Measurements from ENCODE around the gene ERBB4. TPM values are rescaled to one million over a fixed set of nuclear protein-coding genes. Genes with fewer than 3 reads are reported as not detected.

ERBB4 gene
- total and polyA plus RNA-seq, 2 of the 8 experiments (the other 6 are each of a cell fraction or from before 2014, with no cell fraction given), result 0.34 to 1.3 TPM

GRCh38 chr2:211837206-211837605 is 701.4 kb downstream of the ERBB4 start:
- Histone ChIP-seq H3K79me1 (ENCODE audit: low read depth, low read length) (no peaks in the 10 kb centered on the region), H3K27me3 (replicated peaks in 1 of 4; ENCODE audit: control insufficient read depth in 3 of 4, extremely low read depth in 1 of 4, insufficient read depth in 3 of 4, low read length in 3 of 4) (no peaks in the 10 kb centered on the region), H3K4me3 (ENCODE audit: extremely low read depth in 1 of 4, insufficient read depth in 2 of 4, low read depth in 3 of 4, low read length in 4 of 4) (no peak overlapping the region), H3K4me2 (ENCODE audit: insufficient read depth in 1 of 2, low read depth in 2 of 2, low read length in 2 of 2) (no peak overlapping the region), H3K27ac (ENCODE audit: low read depth, low read length) (no peak overlapping the region), H4K20me1 (replicated peaks in 1 of 2; ENCODE audit: control insufficient read depth in 1 of 2, insufficient read depth in 2 of 2, low read length in 2 of 2) (no peaks in the 10 kb centered on the region), H3K9ac (replicated peaks in 1 of 4; ENCODE audit: extremely low read depth in 1 of 4, low read depth in 3 of 4, low read length in 3 of 4) (no peak overlapping the region), H3K4me1 (replicated peaks in 1 of 4; ENCODE audit: control insufficient read depth in 3 of 4, insufficient read depth in 4 of 4, low read length in 3 of 4) (no peaks in the 10 kb centered on the region), H2AK5ac (ENCODE audit: low read depth, low read length) (no peak overlapping the region), H2BK12ac (ENCODE audit: low read depth, low read length) (no peak overlapping the region), H2AFZ (ENCODE audit: low read length) (no peak overlapping the region), H3K79me2 (ENCODE audit: control insufficient read depth in 1 of 2, insufficient read depth in 2 of 2, low read length in 2 of 2) (no peaks in the 10 kb centered on the region), H3K36me3 (ENCODE audit: control insufficient read depth in 2 of 4, insufficient read depth in 4 of 4, low read length in 3 of 4) (no peaks in the 10 kb centered on the region), H4K8ac (ENCODE audit: extremely low read depth, insufficient read depth, low read length) (no peak overlapping the region), H3K9me3 (ENCODE audit: insufficient read depth in 2 of 2, low read depth in 1 of 2, low read length in 1 of 2) (no peaks in the 10 kb centered on the region), H2BK5ac (ENCODE audit: low read depth, low read length) (no peak overlapping the region), H2BK20ac (ENCODE audit: low read length) (no peak overlapping the region), H3K14ac (ENCODE audit: insufficient read length) (no peak overlapping the region), H3K23ac (ENCODE audit: insufficient read length) (no peak overlapping the region), H2BK120ac (replicated peaks; ENCODE audit: low read depth, low read length) (no peak overlapping the region), H2BK15ac (ENCODE audit: low read length) (no peak overlapping the region), H3K4ac (replicated peaks; ENCODE audit: insufficient read length, low read depth, low read length) (no peak overlapping the region), H4K5ac (ENCODE audit: insufficient read length, low read depth, low read length) (no peak overlapping the region), H3K23me2 (ENCODE audit: low read depth, low read length) (no peaks in the 10 kb centered on the region), H3K56ac (replicated peaks; ENCODE audit: insufficient read length, low read depth, low read length) (no peak overlapping the region), H4K91ac (replicated peaks; ENCODE audit: insufficient read length, low read length) (no peak overlapping the region), H3K18ac (ENCODE audit: extremely low read depth, low read length) (no peak overlapping the region)
- 98% methylated on average over 3 of the region's 3 CpGs; no CpG with 5 or more reads in 1 of the 2 experiments for WGBS, 2 experiments (ENCODE audit: extremely low coverage in 1 of 2, insufficient coverage in 1 of 2, insufficient read length in 1 of 2, insufficient replicate concordance in 2 of 2, low coverage in 1 of 2, low lambda C conversion rate in 2 of 2, missing lambda C conversion rate in 1 of 2)
- ChIA-PET POLR2A (ENCODE audit: partially characterized antibody) (no interaction called here), CTCF (ENCODE audit: partially characterized antibody) (no interaction called here)
- no peak for DNase-seq (ENCODE audit: low read depth in 1 of 2, low spot score in 2 of 2)
- no peak for FAIRE-seq
- TF ChIP-seq JUN (IDR thresholded peaks at IDR 0.05; ENCODE audit: low read depth, low read length) (no peak), RBBP5 (IDR thresholded peaks at IDR 0.05; ENCODE audit: borderline replicate concordance, low read depth, low read length) (no peak), HDAC6 (IDR thresholded peaks at IDR 0.05; ENCODE audit: low read depth, low read length) (no peak)
